Smooth muscle cell (in vitro differentiated cells): ENCODE data around the gene PRKCD. TPM values are rescaled to one million over a fixed set of nuclear protein-coding genes. Genes with fewer than 3 reads are reported as not detected.

Experiments used
- DNase-seq: peaks from one replicate; lab custom pipeline; 2025; ENCODE audit not compliant: unreplicated experiment; lab: John Stamatoyannopoulos, UW
- H2AFZ ChIP-seq: fragments of 200-600 bp; sonication (generic); 2 replicates; pipeline ENCODE4 v1.6.0; 2016; ENCODE audit warnings: antibody characterized with exemption, low read depth, mild to moderate bottlenecking
- H3F3A ChIP-seq: fragments of 200-600 bp; sonication (generic); 2 replicates; pipeline ENCODE4 v1.6.0; 2017; ENCODE audit warnings: antibody characterized with exemption, low read depth
- H3K27ac ChIP-seq: fragments of 200-600 bp; sonication (generic); 2 replicates; pipeline ENCODE4 v1.5.1; 2016; ENCODE audit warnings: low read depth, mild to moderate bottlenecking
- H3K27me3 ChIP-seq: fragments of 200-600 bp; sonication (generic); 2 replicates; pipeline ENCODE4 v1.6.1; 2016; ENCODE audit warnings: low read depth, mild to moderate bottlenecking
- H3K36me3 ChIP-seq: fragments of 200-600 bp; sonication (generic); 2 replicates; pipeline ENCODE4 v1.5.1; 2016; ENCODE audit warnings: low read depth
- H3K4me1 ChIP-seq: fragments of 200-600 bp; sonication (generic); 2 replicates; pipeline ENCODE4 v1.5.1; 2016; ENCODE audit warnings: low read depth
- H3K4me2 ChIP-seq: fragments of 200-600 bp; sonication (generic); 2 replicates; pipeline ENCODE4 v1.6.0; 2016; ENCODE audit warnings: mild to moderate bottlenecking
- H3K4me3 ChIP-seq: fragments of 200-600 bp; sonication (generic); 2 replicates; pipeline ENCODE4 v1.5.1; 2016; ENCODE audit warnings: mild to moderate bottlenecking
- H3K79me2 ChIP-seq: fragments of 200-600 bp; sonication (generic); 2 replicates; pipeline ENCODE4 v1.6.0; 2016; ENCODE audit warnings: low read depth, mild to moderate bottlenecking
- H3K9ac ChIP-seq: fragments of 200-600 bp; sonication (generic); 2 replicates; pipeline ENCODE4 v1.6.0; 2016; ENCODE audit warnings: low read depth
- H3K9me3 ChIP-seq: fragments of 200-600 bp; sonication (generic); replicated peaks from 2 replicates; pipeline ENCODE4 v1.5.1; 2016; ENCODE audit warnings: low read depth
- H4K20me1 ChIP-seq: fragments of 200-600 bp; sonication (generic); 2 replicates; pipeline ENCODE4 v1.6.0; 2016; ENCODE audit warnings: low read depth
- WGBS: methylation state at CpG from one replicate; pipeline ENCODE4 v1.1.7; 2016; ENCODE audit warnings: low lambda C conversion rate; 5-methylcytosine and 5-hydroxymethylcytosine counted together
- polyA plus RNA-seq: library from polyadenylated mRNA; unstranded; fragments of >200 nt; fragmentation: Nextera tagmentation; extraction: Ambion mirVana; gene quantifications from 2 replicates; pipeline ENCODE4 v1.2.1, GENCODE V29; 2016
- total RNA-seq: library from RNA; depleted of rRNA; stranded (reverse); fragments of >200 nt; gene quantifications from 2 replicates; pipeline ENCODE4 v1.2.3, GENCODE V29; 2014
- TF ChIP-seq, protein P1 (sequence below): fragments of 200-600 bp; sonication (generic); IDR thresholded peaks from 2 replicates; pipeline ENCODE4 v1.5.1; 2017; ENCODE audit warnings: borderline replicate concordance, mild to moderate bottlenecking, antibody characterized with exemption; ENCODE audit not compliant: insufficient read depth, poor library complexity, severe bottlenecking

Gene PRKCD
- total and polyA plus RNA-seq, 2 experiments from 2014 or later, result 6.1 to 22.5 TPM

DNA sequence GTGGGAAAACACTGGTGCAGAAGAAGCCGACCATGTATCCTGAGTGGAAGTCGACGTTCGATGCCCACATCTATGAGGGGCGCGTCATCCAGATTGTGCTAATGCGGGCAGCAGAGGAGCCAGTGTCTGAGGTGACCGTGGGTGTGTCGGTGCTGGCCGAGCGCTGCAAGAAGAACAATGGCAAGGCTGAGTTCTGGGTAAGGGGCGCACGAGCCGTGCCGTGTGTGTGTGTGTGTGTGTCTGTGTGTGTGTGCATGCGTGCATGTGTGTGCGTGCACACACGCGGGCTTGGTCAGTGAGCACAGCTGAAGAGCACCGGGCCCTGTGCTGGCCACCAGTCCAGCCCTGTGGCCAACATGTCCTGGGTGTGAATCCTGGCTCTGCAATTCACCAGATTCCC is 18.6 kb downstream of the PRKCD start:
- Histone ChIP-seq H3K9ac (no peak overlapping the region), H3K9me3 (no peaks in the 10 kb centered on the region), H3K4me3 (no peak overlapping the region), H3K4me2 (no peak overlapping the region), H2AFZ (no peak overlapping the region), H4K20me1 (peaks cover 30% of the 10 kb centered on the region), H3K79me2 (no peaks in the 10 kb centered on the region), H3K4me1 (no peaks in the 10 kb centered on the region), H3K36me3 (no peaks in the 10 kb centered on the region), H3K27ac (no peak overlapping the region), H3K27me3 (no peaks in the 10 kb centered on the region), H3F3A (no peaks in the 10 kb centered on the region)
- WGBS, result 96% methylated on average over 18 of the region's 20 CpGs
- TF ChIP-seq, protein P1, sequence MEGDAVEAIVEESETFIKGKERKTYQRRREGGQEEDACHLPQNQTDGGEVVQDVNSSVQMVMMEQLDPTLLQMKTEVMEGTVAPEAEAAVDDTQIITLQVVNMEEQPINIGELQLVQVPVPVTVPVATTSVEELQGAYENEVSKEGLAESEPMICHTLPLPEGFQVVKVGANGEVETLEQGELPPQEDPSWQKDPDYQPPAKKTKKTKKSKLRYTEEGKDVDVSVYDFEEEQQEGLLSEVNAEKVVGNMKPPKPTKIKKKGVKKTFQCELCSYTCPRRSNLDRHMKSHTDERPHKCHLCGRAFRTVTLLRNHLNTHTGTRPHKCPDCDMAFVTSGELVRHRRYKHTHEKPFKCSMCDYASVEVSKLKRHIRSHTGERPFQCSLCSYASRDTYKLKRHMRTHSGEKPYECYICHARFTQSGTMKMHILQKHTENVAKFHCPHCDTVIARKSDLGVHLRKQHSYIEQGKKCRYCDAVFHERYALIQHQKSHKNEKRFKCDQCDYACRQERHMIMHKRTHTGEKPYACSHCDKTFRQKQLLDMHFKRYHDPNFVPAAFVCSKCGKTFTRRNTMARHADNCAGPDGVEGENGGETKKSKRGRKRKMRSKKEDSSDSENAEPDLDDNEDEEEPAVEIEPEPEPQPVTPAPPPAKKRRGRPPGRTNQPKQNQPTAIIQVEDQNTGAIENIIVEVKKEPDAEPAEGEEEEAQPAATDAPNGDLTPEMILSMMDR, result no peak
- DNase-seq, result no peak

GRCh38 chr3:53180305-53181023 is 19.5 kb downstream of the PRKCD start:
- Histone ChIP-seq H3K27ac (no peak overlapping the region), H3K9ac (no peak overlapping the region), H4K20me1 (peaks cover 22% of the 10 kb centered on the region), H3K4me3 (no peak overlapping the region), H3K4me2 (no peak overlapping the region), H3K79me2 (no peaks in the 10 kb centered on the region), H3K9me3 (no peaks in the 10 kb centered on the region), H3K27me3 (no peaks in the 10 kb centered on the region), H3F3A (no peaks in the 10 kb centered on the region), H3K4me1 (no peaks in the 10 kb centered on the region), H3K36me3 (no peaks in the 10 kb centered on the region), H2AFZ (no peak overlapping the region)
- 95% methylated on average over 11 of the region's 11 CpGs for WGBS
- DNase-seq, result no peak
- TF ChIP-seq, protein P1, result no peak

- no peak overlapping the region for H3K4me3 ChIP-seq
- no peaks in the 10 kb centered on the region for H3K36me3 ChIP-seq
- no peaks in the 10 kb centered on the region for H3K9me3 ChIP-seq
- H3K79me2 ChIP-seq, result no peaks in the 10 kb centered on the region
- H3K27me3 ChIP-seq, result no peaks in the 10 kb centered on the region
- DNase-seq, result no peak
- H3K27ac ChIP-seq, result no peak overlapping the region
- no peaks in the 10 kb centered on the region for H3F3A ChIP-seq
- H3K4me2 ChIP-seq, result no peak overlapping the region
- peaks cover 16% of the 10 kb centered on the region for H4K20me1 ChIP-seq
- WGBS, result 90% methylated on average over 3 of the region's 4 CpGs
- no peak overlapping the region for H2AFZ ChIP-seq
- TF ChIP-seq, protein P1, result no peak
- H3K4me1 ChIP-seq, result no peaks in the 10 kb centered on the region
- H3K9ac ChIP-seq, result no peak overlapping the region
Observed at GRCh38 chr3:53181024-53181371, 20.0 kb downstream of the PRKCD start.

DNA sequence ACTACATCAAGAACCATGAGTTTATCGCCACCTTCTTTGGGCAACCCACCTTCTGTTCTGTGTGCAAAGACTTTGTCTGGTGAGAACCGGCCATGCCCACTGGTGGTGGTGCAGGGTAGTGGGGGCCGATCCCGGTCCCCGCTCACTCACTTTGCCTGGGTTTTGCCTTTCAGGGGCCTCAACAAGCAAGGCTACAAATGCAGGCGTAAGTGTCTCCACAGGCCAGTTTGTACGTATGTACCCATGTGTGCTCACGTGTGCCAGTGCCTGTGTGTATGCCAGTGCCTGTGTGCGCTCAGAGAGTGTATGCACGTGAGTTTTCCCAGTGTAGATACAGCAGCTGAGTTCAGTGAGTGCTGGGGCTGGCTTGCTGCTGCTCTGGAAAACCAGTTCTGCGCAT is 20.5 kb downstream of the PRKCD start:
- Histone ChIP-seq H2AFZ (no peak overlapping the region), H3K4me1 (no peaks in the 10 kb centered on the region), H3F3A (no peaks in the 10 kb centered on the region), H3K9me3 (no peaks in the 10 kb centered on the region), H3K36me3 (no peaks in the 10 kb centered on the region), H3K79me2 (no peaks in the 10 kb centered on the region), H3K4me2 (no peak overlapping the region), H3K27ac (no peak overlapping the region), H3K27me3 (no peaks in the 10 kb centered on the region), H3K4me3 (no peak overlapping the region), H4K20me1 (peaks cover 11% of the 10 kb centered on the region), H3K9ac (no peak overlapping the region)
- 96% methylated on average over 11 of the region's 11 CpGs for WGBS
- TF ChIP-seq, protein P1, result no peak
- DNase-seq, result no peak
